AG10803 (cell line): ENCODE results near the gene MYBPH.

Experiments used
- DNase-seq: peaks from one replicate; pipeline ENCODE4 v3.0.0; 2010; ENCODE audit warnings: low read depth
- H3K4me3 ChIP-seq: 2 replicates; pipeline ENCODE4 v1.5.1; 2011; ENCODE audit warnings: mild to moderate bottlenecking, low read length, control low read depth
- CTCF ChIP-seq: conservative IDR thresholded peaks from 2 replicates; pipeline ENCODE4 v1.5.1; 2011; ENCODE audit warnings: mild to moderate bottlenecking, low read length, control low read depth, inconsistent platforms

Gene MYBPH

GRCh38 chr1:203189951-203190352 lies 14.3 kb upstream of the MYBPH start:
- H3K4me3 ChIP-seq: no peak overlapping the region
- TF ChIP-seq CTCF: no peak
- peak; percentile 50 for DNase-seq

- TF ChIP-seq CTCF: no peak
- no peak for DNase-seq
These were observed 13.1 kb upstream of the MYBPH start for GRCh38 chr1:203188686-203189232.

GRCh38 chr1:203187689-203188264 lies 12.2 kb upstream of the MYBPH start:
- DNase-seq: no peak
- TF ChIP-seq CTCF: no peak
- no peak overlapping the region for H3K4me3 ChIP-seq

More at GRCh38 chr1:203188686-203189232, 13.1 kb upstream of the MYBPH start:
- H3K4me3 ChIP-seq: no peak overlapping the region

GRCh38 chr1:203187304-203187685 lies 11.7 kb upstream of the MYBPH start:
- H3K4me3 ChIP-seq: no peak overlapping the region
- no peak for DNase-seq
- no peak for TF ChIP-seq CTCF

GRCh38 chr1:203186446-203187303 lies 11.0 kb upstream of the MYBPH start, which contains the start of gene CHI3L1:
Gene CHI3L1 (minus strand): TSS chr1:203186704. CDS start chr1:203186623, 81 bp downstream.
- H3K4me3 ChIP-seq: no peak within 1 kb of the TSS
- no peak for DNase-seq

DNA sequence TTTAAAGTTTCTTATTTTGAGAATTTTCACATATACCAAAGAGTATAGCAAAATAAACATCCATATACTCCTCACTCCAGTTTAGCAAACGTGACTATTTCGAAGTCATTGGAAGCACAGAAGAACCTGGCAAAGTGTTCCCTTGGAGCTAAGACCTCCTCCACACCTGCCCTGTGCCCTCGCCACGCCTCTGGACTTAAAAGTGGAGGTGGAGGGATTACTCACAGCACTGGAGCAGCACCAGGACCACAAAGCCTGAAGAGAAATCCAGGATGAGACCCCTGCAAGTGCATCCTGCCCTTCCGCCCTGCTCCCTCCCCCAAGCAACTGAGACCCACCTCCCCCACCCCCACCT lies 10.4 kb upstream of the MYBPH start:
- no peak overlapping the region for H3K4me3 ChIP-seq
- DNase-seq: no peak
- TF ChIP-seq CTCF: no peak

More at GRCh38 chr1:203186446-203187303, 11.0 kb upstream of the MYBPH start, which contains the start of gene CHI3L1:
- TF ChIP-seq CTCF: no peak

DNA sequence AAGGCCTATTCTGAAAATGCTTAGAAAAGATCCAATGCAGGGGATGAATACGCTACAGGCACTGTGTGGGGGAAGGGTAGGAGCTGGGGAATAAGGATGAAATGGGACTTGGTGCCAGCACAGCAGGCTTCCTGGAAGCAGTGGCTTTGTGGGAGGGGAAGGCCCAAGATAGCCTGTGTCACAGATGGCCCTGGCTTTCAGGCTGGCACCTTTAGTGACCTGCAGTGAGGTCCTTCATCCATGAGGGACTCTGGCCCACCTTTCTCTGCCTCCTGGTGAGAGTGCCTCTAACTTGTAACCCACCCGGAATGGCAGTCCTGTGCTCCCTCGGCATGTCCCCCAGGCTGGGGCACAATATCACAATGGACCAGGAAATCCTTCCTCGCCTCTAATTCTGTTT lies 10.0 kb upstream of the MYBPH start:
- H3K4me3 ChIP-seq: no peak overlapping the region
- no peak for DNase-seq
- TF ChIP-seq CTCF: no peak
